GM18505 (cell line): ENCODE measurements around the gene SLC22A31.

Experiments
- ATAC-seq: cut with Tn5 transposase; IDR thresholded peaks from one replicate; pipeline ENCODE4 v1.9.1; 2021; ENCODE audit not compliant: unreplicated experiment
- POLR2A ChIP-seq: IDR thresholded peaks from 4 replicates; pipeline ENCODE4 v1.6.1; 2011; ENCODE audit warnings: borderline replicate concordance; ENCODE audit not compliant: insufficient read depth, insufficient read length; ENCODE audit errors: extremely low read depth

The SLC22A31 gene

DNA sequence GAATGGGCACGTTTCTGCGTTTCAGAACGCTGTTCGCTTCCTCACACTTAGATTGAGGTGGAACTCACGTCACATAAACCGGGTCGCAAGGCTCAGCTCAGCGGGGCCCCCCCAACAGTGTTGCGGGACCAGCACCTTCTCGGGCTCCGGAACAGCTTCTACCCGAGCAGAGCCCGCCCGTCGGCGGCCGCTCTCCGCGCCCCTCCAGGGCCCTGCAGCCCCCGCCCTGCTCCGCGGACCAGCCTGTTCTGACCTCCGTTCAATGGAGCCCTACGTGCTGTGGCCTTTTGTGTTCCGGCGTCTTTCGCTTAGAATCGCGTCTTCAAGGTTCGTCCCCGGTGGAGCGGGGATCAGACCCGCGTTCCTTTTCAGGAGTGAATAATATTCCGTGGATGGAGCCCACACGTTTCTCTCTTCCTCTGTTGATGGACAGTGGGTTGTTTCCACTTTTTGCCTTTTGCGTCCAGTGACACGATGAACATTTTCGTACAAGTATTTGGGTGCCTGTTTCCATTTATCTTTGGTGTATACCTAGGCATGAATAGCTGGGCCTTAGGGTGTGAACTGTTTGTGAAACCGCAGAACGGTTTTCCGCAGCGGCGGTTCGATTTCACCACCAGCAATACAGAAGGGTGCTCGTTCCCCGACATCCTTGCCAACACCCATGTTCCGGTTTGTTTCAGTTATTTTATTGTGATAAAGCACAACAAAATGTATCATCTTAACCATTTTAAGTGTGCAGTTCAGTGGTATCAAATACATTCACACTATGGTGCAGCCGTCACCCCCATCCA, 2.3 kb upstream of the SLC22A31 start:
- no peak for ATAC-seq
- no peak for TF ChIP-seq POLR2A

DNA sequence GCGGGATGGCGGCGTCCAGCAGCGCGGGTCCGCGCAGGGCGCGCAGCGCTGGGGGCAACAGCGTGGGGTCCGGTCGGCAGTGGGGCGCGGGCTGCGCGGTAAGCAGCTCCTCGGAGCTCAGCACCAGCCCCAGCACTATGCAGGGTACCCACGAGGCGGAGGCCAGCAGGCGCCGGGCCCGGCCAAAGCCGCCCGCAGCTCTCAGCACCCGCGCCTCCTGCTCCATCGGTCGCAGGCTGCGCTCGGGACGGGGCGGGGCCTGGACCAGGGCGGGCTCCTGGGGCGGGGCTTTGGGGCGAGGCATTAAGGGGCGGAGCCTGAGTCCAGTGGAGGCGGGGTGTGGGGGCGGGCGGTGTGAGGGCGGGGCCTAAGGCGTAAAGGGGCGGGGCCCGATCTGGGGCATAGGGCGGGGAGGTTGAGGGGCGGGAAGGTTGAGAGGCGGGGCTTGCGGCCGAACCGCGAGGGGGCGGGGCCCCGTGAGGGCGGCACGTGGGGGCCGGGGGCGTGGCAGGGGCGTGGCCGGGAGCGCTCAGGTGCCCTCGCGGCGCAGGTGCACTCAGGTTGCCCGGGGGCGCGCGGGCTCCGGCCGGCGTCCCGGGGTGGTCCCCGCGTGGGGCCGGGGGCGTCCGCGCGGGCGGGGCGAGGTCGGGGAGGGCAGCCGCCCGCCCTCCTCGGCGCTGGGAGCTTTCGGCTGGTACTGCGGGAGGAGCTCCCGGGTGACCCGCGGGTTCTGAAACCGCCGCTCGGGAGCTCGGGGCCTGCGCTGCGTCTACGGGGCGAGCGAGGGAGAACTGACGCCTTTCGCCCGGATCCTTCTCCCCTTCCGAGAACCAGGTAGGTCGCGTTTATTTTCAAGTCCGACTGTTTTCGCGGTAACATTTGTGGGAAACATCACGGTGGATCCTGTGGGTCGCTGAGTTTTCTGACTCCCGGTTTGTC, 1.4 kb upstream of the SLC22A31 start:
- TF ChIP-seq POLR2A: no peak

DNA sequence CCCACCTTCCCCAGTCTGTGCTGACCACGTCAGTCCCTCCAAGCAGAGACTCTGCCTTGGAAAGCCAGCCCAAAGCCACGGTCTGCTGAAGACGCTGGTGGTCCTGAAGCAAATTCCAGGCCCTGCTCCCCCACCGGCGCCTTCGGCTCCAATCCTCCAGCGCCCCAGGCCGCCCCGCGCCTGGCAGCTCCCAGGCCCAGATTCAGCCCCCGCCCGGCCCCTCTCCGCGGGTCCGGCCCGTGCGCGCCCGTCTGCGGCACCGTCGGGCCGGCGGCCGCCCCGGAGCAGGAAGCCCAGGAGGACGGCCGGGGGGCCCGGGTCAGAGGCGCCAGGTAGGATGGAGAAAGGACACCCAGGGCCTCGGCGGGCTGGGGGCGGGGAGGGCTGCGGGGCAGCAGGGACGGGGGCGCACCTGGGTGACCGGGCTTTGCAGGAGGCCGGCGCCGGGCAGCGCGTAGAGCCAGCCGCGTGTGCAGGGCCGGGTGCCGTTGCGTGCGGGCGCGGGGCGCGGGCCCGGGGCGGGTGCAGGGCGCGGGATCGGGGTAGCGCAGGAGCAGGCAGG, 594 bp upstream of the SLC22A31 start:
- no peak for TF ChIP-seq POLR2A
- no peak for ATAC-seq

More for the DNA sequence above, 1.4 kb upstream of the SLC22A31 start:
- ATAC-seq: no peak

DNA sequence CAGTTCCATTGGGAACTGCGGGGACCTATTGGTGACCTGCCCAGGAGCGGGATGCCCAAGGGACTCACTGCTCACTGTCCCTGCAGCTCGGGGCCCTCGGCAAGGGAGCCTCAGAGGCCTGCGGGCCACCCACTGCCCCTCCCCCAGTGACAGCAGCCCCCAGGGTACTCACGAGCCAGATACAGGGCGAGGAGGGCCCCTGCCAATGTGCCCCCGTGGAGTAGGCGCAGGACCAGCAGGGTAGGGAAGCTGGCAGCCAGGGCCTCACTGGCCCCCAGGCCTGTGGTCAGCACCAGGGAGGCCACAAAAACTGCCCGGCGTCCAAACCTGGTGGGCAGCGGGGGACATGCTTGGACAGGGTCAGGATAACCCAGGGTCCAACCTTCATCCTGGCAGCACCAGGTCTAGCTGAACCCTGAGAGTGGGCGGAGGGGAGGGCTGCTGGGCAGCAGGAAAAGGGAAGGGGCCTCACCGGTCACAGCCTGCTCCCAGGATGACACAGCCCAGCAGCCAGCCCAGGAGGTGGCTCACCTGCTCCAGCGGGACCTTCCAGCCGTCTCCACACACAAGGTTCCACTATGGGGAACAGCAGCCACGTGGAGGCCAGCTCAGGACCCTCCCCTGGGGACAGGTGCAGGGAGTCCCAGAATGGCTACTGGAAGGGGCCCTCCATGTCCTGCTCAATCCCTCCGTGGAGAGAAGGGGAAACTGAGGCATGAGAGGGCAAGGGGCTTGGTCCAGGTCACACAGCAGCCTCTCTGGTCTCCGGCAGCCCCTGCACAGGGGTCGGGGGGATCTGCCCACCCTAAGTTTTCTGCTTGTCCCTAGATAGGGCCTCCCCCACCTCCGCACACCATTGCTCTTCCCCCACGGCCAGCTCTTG, 855 bp downstream of the SLC22A31 start:
- ATAC-seq: no peak
- TF ChIP-seq POLR2A: no peak

DNA sequence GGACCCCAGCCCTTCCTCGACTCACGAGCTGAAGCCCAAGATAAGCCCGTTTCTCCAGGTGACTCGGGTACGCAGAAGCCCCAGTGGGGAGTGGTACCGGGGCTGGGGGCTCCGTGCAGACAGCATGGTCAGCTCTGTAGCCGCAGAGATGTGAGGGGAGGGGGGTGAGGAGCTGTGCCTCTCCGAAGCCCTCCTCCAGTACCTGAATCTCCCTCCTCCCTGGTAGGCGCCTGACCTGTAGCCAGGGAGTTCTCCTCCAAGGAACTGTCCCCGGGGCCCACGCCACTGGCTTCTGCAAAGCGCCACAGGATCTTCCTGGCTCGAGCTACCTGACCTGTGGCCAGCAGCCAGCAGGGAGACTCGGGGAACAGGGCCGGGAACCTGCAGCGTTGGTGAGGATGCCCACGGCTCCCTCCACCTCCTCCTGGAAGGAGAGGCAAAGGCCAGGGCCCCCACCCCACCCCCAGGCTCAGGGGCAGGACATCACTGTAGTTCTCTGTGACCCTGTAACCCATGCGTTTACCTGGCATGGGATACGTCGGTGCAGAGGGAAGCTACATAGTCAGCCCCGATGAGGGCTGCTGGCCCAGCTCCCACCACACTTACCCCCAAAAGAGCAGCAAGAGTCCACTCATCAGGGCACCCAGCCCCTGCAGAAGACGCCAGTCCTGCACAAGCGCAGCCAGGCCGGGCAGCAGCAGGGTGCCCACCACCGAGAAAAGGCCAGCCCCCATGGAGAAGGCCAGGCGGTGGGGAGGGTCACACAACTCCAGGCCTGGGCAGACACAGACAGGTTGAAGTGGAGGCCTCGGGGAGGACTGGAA, 1.7 kb downstream of the SLC22A31 start:
- ATAC-seq: no peak
- no peak for TF ChIP-seq POLR2A

DNA sequence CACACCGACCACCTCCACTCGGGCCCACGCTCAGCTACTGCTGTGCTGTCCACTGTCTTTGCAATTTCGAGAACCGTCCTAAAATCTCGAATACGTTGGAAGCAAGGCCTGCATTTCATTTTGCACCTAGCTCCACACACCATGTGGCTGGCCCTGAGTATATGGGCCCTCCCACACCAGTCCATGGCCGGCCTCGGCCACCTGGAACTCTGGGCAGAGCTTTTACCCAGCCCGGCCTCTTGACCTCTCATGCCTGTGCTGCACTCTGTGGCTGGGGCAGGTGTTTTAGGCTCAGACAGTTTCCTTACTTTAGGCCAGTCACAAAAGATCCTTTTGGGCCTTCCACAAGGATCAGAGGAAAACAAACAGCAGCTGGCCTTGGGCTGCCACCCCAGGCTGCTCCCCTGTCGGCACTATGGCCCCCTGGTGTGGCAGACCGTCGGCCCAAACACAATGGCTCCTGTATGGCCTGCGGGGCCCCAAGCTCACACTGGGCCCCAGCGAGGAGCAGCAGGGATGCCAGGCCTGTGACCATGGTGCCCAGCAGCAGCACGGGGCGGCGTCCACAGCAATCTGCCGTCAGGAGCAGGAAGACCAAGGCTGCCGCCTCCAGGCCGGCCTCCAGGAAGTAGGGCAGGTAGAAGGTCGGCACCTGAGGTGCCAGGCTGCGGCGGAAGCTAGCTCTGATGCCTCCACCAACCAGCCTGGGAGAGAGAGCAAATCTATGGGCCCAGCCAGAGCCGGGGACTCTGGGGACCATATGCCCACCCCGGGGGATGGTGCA, 2.5 kb downstream of the SLC22A31 start:
- no peak for TF ChIP-seq POLR2A
- ATAC-seq: no peak

DNA sequence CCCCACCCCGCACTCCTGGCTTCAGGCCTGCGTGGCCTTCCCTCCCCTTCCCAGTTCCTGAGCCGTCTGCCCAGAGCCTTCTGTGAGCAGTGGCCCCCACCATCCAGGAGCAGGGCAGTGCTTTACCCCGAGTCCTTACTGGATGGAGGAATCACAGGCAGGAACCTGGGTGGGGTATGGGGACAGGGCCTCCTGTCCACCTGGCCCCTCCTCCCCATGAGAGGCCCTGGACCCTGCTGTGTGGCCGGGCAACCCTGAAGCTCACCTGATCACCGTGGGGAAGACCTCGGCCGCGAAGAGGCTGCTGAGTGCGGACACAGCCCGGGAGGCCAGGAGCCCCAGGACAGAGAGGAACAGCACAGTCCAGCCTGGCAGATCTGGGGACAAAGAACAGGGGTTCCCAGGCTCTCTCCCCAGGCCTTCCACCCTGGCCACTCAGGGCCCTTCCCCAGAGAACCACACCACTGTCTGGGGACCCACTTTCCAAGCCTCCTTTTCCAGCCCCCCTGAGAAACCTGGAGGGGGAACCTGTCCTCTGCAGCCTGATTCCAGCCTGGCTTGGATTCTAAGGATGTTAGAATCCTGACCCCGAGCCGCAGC, 3.2 kb downstream of the SLC22A31 start:
- no peak for ATAC-seq
- TF ChIP-seq POLR2A: no peak

DNA sequence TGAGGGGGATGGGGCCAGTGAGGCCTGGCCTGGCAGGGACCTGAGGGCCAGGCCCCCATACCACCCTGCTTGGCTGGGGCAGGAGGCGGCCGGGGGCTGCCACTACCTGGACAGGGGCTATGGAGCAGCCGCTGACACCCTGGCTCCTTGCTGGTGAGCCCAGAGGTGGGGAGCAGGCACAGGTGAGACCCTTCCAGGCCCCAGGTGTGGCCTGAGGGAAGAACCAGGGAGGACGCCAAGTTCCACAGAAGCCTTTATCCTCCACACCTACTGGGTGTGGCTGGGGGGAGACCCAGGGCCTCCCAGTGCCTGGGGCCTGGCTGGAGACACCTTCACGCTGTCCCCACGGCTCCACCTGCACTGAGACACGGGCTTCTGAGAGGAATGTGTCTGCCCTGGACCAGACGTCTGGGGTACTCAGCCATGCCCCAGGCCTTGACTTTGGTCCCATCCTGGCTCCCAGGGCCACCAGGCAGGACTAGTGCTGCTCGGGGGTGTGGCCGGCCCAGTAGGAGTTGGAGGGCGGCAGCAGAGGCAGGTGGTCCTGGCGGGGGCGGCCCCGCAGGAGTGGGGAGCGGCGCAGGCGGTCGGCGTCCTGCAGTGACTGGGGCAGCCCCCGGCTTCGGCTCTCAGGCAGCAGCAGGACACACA, 4.7 kb downstream of the SLC22A31 start:
- no peak for TF ChIP-seq POLR2A

DNA sequence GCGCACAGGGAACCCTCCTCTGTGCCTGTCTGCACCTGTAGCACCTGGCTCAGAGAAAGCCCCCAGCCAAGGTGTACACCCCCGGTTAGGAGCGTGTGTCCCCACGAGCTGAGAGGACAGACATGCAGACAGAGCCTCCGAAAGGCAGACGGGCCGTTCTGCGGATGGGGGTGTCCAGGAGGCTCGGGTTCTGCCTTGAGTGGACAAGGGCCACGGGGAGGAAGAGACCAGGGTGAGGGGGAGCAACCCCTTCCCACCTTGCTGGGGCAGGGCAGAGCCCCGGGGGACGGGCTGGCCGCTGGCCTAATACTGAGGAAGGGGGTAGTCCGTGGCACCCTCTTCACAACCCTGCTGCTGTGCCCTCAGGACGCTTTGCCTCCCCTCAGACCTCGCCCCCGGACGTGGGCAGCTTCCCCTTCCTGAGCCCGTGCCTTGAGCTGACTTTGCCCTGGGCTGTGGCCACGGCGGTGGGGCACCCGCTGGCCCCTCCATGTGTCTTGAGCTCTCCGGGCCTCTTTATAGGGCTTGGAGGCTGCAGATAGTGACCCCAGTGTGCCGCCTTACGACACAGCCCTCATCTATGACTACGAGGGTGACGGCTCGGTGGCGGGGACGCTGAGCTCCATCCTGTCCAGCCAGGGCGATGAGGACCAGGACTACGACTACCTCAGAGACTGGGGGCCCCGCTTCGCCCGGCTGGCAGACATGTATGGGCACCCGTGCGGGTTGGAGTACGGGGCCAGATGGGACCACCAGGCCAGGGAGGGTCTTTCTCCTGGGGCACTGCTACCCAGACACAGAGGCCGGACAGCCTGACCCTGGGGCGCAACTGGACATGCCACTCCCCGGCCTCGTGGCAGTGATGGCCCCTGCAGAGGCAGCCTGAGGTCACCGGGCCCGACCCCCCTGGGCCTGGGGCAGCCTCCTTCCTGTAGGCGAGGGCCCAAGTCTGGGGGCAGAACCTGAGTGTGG, 5.7 kb downstream of the SLC22A31 start:
- no peak for TF ChIP-seq POLR2A
- ATAC-seq: no peak

More for the DNA sequence above, 4.7 kb downstream of the SLC22A31 start:
- no peak for ATAC-seq
